A673 (cell line): Measurements from ENCODE around the gene NARF. TPM values are rescaled to one million over a fixed set of nuclear protein-coding genes. Genes with fewer than 3 reads are reported as not detected.
A peak's percentile ranks its signal among the peaks of the same experiment; 100 is the strongest.

Experiments
- BruUV-seq: library from RNA; stranded (reverse); fragments of 400-500 nt; replicated peaks from 2 replicates; lab custom pipeline; 2021; lab: Mats Ljungman, UMichigan
- CTCF ChIA-PET: fragments of 300-600 bp; sonication (Branson Sonifier 250); formaldehyde crosslinking; loops from one replicate; lab custom pipeline; 2022; ENCODE audit warnings: antibody characterized with exemption; lab: Charles Lee
- POLR2A ChIA-PET: fragments of 300-600 bp; sonication (Branson Sonifier 250); formaldehyde crosslinking; loops from one replicate; lab custom pipeline; 2022; ENCODE audit warnings: antibody characterized with exemption; ENCODE audit not compliant: low non-redundant PET; lab: Charles Lee
- DNase-seq: peaks from one replicate; pipeline ENCODE4 v3.0.0-alpha.2; 2015; ENCODE audit warnings: low spot score
- H3K27ac ChIP-seq: fragments of 200-600 bp; sonication (generic); 2 replicates; pipeline ENCODE4 v1.5.1; 2016; ENCODE audit warnings: mixed run types, low read depth, mild to moderate bottlenecking, mixed read lengths, antibody characterized with exemption, low read length; ENCODE audit not compliant: poor library complexity, severe bottlenecking
- H3K27me3 ChIP-seq: fragments of 200-600 bp; sonication (generic); replicated peaks from 2 replicates; pipeline ENCODE4 v1.6.1; 2017; ENCODE audit warnings: mixed run types, low read depth, mild to moderate bottlenecking, mixed read lengths, antibody characterized with exemption, low read length; ENCODE audit not compliant: insufficient read depth, poor library complexity
- H3K36me3 ChIP-seq: fragments of 200-600 bp; sonication (generic); 2 replicates; pipeline ENCODE4 v1.6.1; 2016; ENCODE audit warnings: mixed run types, mild to moderate bottlenecking, mixed read lengths, antibody characterized with exemption, low read length; ENCODE audit not compliant: insufficient read depth, poor library complexity, severe bottlenecking
- H3K4me1 ChIP-seq: fragments of 200-600 bp; sonication (generic); 2 replicates; pipeline ENCODE4 v1.6.1; 2017; ENCODE audit warnings: mixed run types, mild to moderate bottlenecking, mixed read lengths, antibody characterized with exemption, low read length; ENCODE audit not compliant: insufficient read depth, poor library complexity, severe bottlenecking
- H3K4me3 ChIP-seq: fragments of 200-600 bp; sonication (generic); 2 replicates; pipeline ENCODE4 v1.5.1; 2016; ENCODE audit warnings: low read depth, mixed run types, mild to moderate bottlenecking, mixed read lengths, low read length; ENCODE audit not compliant: poor library complexity, severe bottlenecking
- H3K9me3 ChIP-seq: fragments of 200-600 bp; sonication (generic); 2 replicates; pipeline ENCODE4 v1.6.1; 2016; ENCODE audit warnings: mixed run types, low read depth, mild to moderate bottlenecking, mixed read lengths, antibody characterized with exemption, low read length; ENCODE audit not compliant: poor library complexity, severe bottlenecking
- EZH2 ChIP-seq: fragments of 200-600 bp; sonication (generic); IDR thresholded peaks from 2 replicates; pipeline ENCODE4 v1.6.1; 2017; ENCODE audit warnings: borderline replicate concordance, low read depth, mild to moderate bottlenecking, mixed read lengths, antibody characterized with exemption, low read length; ENCODE audit not compliant: poor library complexity, severe bottlenecking
- intact Hi-C: fragments of 100-400 bp; cut with micrococcal nuclease; formaldehyde crosslinking; loops from one replicate; pipeline ENCODE4 v1.10.0; 2022; ENCODE audit not compliant: unreplicated experiment
- total RNA-seq: library from RNA; stranded (reverse); gene quantifications from 2 replicates; pipeline ENCODE4 v1.2.3, GENCODE V29; 2021
- TF ChIP-seq, protein P1 (sequence below): fragments of 300-800, 200-600 bp; sonication (generic); conservative IDR thresholded peaks from 2 replicates; pipeline ENCODE4 v1.5.1; 2017; ENCODE audit warnings: low read depth, mild to moderate bottlenecking, antibody characterized with exemption, low read length, moderate library complexity, mixed read lengths

NARF gene
- total RNA-seq, 1 experiment from 2014 or later = 74.1 TPM

DNA sequence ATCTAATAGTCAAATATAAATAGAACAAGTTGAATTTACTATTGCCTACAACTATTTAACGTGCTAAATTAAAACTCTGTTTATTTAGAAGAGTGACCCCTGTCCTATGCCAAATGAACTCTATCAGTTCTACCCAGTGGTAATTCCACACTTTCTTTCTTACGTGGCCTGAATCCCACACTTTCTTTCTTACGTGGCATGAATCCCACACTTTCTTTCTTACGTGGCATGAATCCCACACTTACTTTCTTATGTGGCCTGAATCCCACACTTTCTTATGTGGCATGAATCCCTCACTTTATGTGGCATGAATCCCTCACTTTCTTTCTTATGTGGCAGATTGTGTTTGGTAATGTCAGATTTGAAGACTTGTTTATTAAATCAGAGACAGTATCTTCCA lies 67.2 kb downstream of the NARF start:
- no TSS peak for BruUV-seq
- Histone ChIP-seq H3K9me3 (no peaks in the 10 kb centered on the region), H3K27me3 (no peaks in the 10 kb centered on the region), H3K4me1 (peaks cover 18% of the 10 kb centered on the region), H3K4me3 (no peak overlapping the region), H3K36me3 (no peaks in the 10 kb centered on the region), H3K27ac (no peak overlapping the region)
- DNase-seq = no peak
- TF ChIP-seq, protein P1, sequence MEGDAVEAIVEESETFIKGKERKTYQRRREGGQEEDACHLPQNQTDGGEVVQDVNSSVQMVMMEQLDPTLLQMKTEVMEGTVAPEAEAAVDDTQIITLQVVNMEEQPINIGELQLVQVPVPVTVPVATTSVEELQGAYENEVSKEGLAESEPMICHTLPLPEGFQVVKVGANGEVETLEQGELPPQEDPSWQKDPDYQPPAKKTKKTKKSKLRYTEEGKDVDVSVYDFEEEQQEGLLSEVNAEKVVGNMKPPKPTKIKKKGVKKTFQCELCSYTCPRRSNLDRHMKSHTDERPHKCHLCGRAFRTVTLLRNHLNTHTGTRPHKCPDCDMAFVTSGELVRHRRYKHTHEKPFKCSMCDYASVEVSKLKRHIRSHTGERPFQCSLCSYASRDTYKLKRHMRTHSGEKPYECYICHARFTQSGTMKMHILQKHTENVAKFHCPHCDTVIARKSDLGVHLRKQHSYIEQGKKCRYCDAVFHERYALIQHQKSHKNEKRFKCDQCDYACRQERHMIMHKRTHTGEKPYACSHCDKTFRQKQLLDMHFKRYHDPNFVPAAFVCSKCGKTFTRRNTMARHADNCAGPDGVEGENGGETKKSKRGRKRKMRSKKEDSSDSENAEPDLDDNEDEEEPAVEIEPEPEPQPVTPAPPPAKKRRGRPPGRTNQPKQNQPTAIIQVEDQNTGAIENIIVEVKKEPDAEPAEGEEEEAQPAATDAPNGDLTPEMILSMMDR = no peak
- TF ChIP-seq EZH2 = no peak
- intact Hi-C loops = no loop called here
- ChIA-PET CTCF (no interaction called here), POLR2A (no interaction called here)

DNA sequence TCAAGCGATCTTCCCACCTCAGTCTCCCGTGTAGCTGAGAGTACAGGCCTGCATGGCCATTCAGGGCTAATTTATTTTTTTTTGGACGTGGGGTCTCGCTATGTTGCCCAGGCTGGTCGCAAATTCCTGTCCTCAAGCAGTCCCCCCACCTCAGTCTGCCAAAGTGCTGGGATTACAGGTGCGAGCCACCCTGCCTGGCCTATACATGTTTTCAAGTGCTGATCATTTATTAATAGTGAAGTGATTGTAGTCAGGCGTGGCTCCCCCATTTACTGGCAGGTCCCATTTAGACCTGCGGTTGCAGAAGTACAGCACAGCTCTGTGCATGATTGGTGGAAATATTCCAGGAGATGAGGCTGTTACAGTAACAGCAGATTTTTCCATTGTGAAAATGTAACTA lies 69.4 kb downstream of the NARF start:
- CTCF ChIA-PET = no interaction called here
- no peak for DNase-seq
- intact Hi-C loops = no loop called here
- POLR2A ChIA-PET = no interaction called here
- H3K4me1 ChIP-seq = peaks cover 18% of the 10 kb centered on the region
- H3K36me3 ChIP-seq = no peaks in the 10 kb centered on the region
- H3K4me3 ChIP-seq = no peak overlapping the region
- no TSS peak for BruUV-seq
- H3K27me3 ChIP-seq = no peaks in the 10 kb centered on the region
- no peaks in the 10 kb centered on the region for H3K9me3 ChIP-seq
- TF ChIP-seq, protein P1 = no peak
- no peak for TF ChIP-seq EZH2
- H3K27ac ChIP-seq = no peak overlapping the region

DNA sequence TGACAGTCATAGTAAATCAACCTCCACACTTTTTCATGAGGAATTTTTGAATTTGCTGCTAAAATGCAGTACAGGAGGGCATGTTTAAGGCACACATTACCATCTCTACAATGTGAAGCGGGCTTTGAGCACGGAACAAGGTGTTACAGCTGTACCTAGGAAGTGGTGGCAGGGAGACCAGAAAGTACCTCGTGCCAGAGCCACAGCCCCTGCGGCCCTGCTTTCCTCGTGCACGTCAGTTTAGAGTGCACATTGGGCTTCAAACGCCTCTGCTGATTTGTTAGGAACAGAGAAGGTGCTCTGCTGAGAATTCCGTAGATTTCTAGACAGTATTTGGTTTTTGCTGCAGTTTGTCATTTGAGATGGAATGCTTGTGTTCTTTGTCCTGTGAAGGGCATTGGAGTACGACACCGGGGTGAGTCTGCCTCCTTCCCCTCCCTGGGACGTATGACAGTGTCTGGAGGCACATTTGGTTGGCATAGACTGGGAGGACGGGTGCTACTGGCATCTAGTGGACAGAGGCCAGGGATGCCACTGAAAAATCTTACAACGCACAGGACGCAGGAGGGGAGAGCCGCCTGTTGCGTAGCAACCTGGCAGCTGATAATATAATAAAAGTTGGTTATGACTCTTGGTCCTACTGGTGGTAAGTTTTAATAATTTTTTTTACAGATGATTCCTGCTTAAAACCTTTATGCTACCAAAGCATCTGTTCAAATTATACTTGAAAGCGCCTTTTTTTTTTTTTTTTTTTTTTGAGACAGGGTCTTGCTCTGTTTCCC lies 70.1 kb downstream of the NARF start:
- CTCF ChIA-PET = no interaction called here
- TF ChIP-seq, protein P1 = peak; percentile 28; the same call in 1 of the 2 replicates
- TF ChIP-seq EZH2 = no peak

More for the DNA sequence above, 70.1 kb downstream of the NARF start:
- Histone ChIP-seq H3K36me3 (no peaks in the 10 kb centered on the region), H3K27ac (no peak overlapping the region), H3K27me3 (no peaks in the 10 kb centered on the region), H3K4me1 (peaks cover 18% of the 10 kb centered on the region), H3K4me3 (no peak overlapping the region), H3K9me3 (no peaks in the 10 kb centered on the region)
- intact Hi-C loops = no loop called here
- peak; percentile 37 for DNase-seq
- POLR2A ChIA-PET = no interaction called here
- BruUV-seq = no TSS peak
